HG03196 (cell line): ENCODE data around the gene CTAGE6.
"Not testable (repeated sequence)": the region's sequence is repeated elsewhere in the genome, so short reads cannot be mapped to it uniquely, and the experiment has no call there.

Experiments used
- ATAC-seq: cut with Tn5 transposase; IDR thresholded peaks from one replicate; pipeline ENCODE4 v1.9.1; 2021; ENCODE audit not compliant: unreplicated experiment

Gene CTAGE6

DNA sequence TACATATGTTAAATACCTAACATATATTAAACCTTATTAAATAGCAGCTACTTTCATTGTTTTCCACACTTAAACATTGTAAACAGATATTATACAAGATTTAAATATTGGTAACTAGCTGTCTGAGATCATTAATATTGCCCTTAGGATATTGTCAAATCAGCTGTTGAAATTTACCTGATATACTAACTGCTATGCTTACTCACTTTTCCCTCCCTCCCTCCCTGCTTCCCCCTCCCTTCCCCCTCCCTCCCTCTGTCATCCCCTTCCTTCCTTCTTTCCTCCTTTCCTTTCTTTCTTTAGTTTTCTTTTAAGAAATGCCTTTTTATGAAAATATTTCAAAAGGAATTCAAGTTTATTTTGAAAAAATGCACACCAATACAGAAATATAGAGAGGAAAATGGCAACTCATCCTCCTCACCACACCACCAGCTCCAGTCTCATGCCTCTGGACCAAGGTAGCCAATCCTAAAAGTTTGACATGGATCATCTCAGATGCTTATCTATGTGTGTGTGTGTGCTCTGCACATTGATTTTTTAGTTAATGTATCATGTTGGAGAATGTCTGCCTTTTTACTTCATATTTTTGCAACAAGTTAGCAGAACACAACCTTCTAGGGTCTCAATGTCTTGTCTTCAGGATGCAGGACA, 41.8 kb downstream of the CTAGE6 start:
- ATAC-seq, result not testable (repeated sequence)

DNA sequence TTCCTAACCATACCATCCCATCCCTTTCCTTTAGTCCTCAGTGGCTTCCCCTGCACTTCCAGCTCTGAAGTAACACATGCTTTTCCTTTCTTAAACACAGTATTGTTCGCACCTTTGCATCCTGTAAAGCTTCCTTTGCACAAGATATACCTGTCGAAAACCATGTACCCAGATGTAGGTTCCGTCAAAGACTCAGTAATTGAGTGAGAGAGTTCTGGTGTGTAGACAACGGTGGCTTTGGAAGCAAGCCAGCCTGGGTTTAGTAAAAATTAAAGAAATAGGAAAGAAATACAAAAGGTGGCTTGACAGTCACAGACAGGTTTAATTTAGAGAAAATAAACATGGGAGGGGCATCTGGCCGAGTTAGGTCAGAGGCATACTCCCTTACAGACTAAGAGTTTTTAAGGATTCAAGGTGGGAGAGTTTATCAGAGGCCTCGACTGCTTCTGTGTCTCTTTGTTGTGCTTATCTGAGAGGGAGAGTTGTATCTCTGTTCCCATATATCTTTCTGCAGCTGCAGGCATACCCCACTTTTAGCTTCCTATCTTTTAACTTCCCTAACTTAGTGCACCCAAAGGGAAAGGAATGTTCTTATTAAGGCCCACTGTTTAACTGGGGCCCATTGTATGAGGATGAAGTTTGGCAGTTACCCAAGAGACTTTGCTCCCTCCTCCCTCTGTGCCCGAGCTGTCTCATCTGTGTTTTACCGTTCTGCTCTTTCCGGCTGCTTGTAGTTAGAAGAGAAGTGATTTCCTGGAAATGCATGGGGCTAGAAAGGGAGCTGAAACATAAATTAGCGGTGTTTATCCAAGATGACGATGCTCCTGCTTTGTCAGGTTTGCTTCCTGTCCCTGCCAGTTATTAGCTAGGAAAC, 42.7 kb downstream of the CTAGE6 start:
- not testable (repeated sequence) for ATAC-seq

DNA sequence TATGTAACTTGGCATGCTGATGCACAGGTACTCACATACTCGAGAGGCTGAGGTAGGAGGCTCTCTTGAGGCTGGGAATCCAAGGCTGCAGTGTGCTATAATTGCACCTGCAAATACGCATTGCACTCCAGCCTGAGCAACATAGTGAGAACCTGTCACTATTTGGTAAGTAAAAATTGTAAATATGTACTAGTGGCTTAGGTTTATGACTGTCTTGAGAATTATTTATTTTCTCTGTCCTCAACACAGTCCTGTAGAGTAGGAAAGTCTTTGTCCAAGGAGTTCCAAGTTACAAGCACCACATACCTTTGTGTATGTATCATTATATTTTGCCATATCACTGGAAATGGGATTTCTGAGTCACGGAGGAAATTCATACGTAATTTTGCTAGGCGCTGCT, 45.1 kb downstream of the CTAGE6 start:
- not testable (repeated sequence) for ATAC-seq

DNA sequence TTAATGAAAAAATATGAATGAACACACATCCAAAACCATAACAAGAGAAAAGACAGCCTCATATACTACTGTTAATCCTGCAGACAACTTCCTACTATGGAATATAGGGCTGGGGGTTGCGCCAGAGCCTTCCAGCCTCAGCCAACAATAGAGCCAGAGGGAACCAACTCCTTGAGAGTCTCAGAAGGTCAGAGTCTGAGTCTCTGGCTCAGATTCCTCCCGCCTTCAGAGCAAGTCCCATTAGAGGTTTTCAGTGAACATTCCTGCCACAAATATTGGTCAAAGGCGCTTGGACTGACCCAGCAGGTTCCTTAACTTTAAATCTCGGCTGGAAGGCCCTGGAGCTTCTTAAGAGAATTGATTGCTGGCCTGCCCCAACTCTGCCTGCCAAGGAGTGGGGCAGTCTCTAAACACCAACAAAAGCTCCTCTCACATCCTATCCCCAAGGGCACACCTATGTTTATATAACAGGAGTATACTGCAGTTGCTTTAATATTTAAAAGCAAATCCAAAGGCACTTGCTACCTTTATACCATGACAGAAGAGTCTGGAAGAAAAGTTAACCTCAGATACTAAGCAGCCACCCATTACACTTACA, 45.7 kb downstream of the CTAGE6 start:
- ATAC-seq, result not testable (repeated sequence)

DNA sequence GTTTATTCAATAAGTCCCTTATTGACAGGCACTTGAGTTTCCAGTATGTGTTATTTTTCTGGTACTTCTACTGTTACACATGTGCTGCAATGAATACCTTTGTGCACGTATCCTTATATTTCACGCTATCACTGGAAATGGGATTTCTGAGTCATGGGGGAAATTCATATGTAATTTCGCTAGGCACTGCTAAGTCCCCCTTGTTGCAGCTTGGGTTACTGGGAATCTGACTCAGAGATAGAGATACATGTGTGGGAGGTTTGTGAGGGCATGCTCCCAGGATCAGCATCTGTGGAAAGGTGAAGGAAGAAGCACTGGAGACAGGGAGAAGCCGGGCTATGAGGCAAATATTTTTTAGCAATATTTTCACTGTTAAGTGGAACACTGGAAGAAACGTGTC, 47.6 kb downstream of the CTAGE6 start:
- not testable (repeated sequence) for ATAC-seq
